H9 (cell line): ENCODE data around the gene WDR4. TPM values are rescaled to one million over a fixed set of nuclear protein-coding genes. Genes with fewer than 3 reads are reported as not detected.

Experiments
- DNase-seq: peaks from one replicate; pipeline ENCODE4 v3.0.0-alpha.2; 2017
- H2AFZ ChIP-seq: one replicate; pipeline ENCODE4 v1.6.1; 2013; ENCODE audit warnings: mild to moderate bottlenecking, low read length, control low read depth, moderate library complexity
- H2AK5ac ChIP-seq: 2 replicates; pipeline ENCODE4 v1.6.1; 2013; ENCODE audit warnings: low read length, control low read depth, mixed read lengths; ENCODE audit not compliant: insufficient read length
- H2BK120ac ChIP-seq: one replicate; pipeline ENCODE4 v1.6.1; 2013; ENCODE audit warnings: low read depth, mild to moderate bottlenecking, low read length, control low read depth, inconsistent platforms; ENCODE audit not compliant: poor library complexity, severe bottlenecking
- H2BK12ac ChIP-seq: 2 replicates; pipeline ENCODE4 v1.6.1; 2013; ENCODE audit warnings: low read length, control low read depth, mixed read lengths, low read depth; ENCODE audit not compliant: insufficient read length
- H2BK15ac ChIP-seq: 2 replicates; pipeline ENCODE4 v1.6.1; 2013; ENCODE audit warnings: low read depth, low read length, control low read depth
- H2BK20ac ChIP-seq: one replicate; pipeline ENCODE4 v1.6.1; 2013; ENCODE audit warnings: low read depth, mild to moderate bottlenecking, low read length, control low read depth, inconsistent platforms; ENCODE audit not compliant: poor library complexity, severe bottlenecking
- H2BK5ac ChIP-seq: 2 replicates; pipeline ENCODE4 v1.6.1; 2013; ENCODE audit warnings: low read length, control low read depth, mixed read lengths; ENCODE audit not compliant: insufficient read length
- H3K14ac ChIP-seq: 2 replicates; pipeline ENCODE4 v1.6.1; 2013; ENCODE audit warnings: low read length, control low read depth; ENCODE audit not compliant: insufficient read depth
- H3K18ac ChIP-seq: 2 replicates; pipeline ENCODE4 v1.6.1; 2013; ENCODE audit warnings: low read depth, mild to moderate bottlenecking, mixed read lengths, low read length, control low read depth; ENCODE audit not compliant: insufficient read length
- H3K23ac ChIP-seq: 2 replicates; pipeline ENCODE4 v1.6.1; 2013; ENCODE audit warnings: low read length, control low read depth, mixed read lengths, low read depth; ENCODE audit not compliant: insufficient read length
- H3K23me2 ChIP-seq: 2 replicates; pipeline ENCODE4 v1.6.1; 2013; ENCODE audit warnings: low read depth, mild to moderate bottlenecking, mixed read lengths, low read length, control low read depth; ENCODE audit not compliant: insufficient read length, poor library complexity, severe bottlenecking
- H3K27ac ChIP-seq: 2 replicates; pipeline ENCODE4 v1.5.1; 2013; ENCODE audit warnings: low read length, control low read depth, mixed read lengths, low read depth; ENCODE audit not compliant: insufficient read length
- H3K27me3 ChIP-seq: 2 replicates; pipeline ENCODE4 v1.6.1; 2013; ENCODE audit warnings: low read length, control low read depth, inconsistent platforms; ENCODE audit not compliant: insufficient read depth
- H3K4ac ChIP-seq: 2 replicates; pipeline ENCODE4 v1.6.1; 2013; ENCODE audit warnings: low read depth, mild to moderate bottlenecking, control low read depth, inconsistent platforms, low read length, moderate library complexity
- H3K4me1 ChIP-seq: 2 replicates; pipeline ENCODE4 v1.6.1; 2013; ENCODE audit warnings: low read length, control low read depth, inconsistent platforms; ENCODE audit not compliant: insufficient read depth
- H3K4me2 ChIP-seq: 2 replicates; pipeline ENCODE4 v1.6.1; 2013; ENCODE audit warnings: low read length, control low read depth, mixed read lengths; ENCODE audit not compliant: insufficient read length, insufficient read depth
- H3K56ac ChIP-seq: 2 replicates; pipeline ENCODE4 v1.6.1; 2013; ENCODE audit warnings: low read depth, mild to moderate bottlenecking, mixed read lengths, low read length, control low read depth; ENCODE audit not compliant: insufficient read length
- H3K79me1 ChIP-seq: 2 replicates; pipeline ENCODE4 v1.6.1; 2013; ENCODE audit warnings: low read depth, mild to moderate bottlenecking, moderate library complexity, low read length, control low read depth, inconsistent platforms; ENCODE audit not compliant: insufficient read depth, poor library complexity, severe bottlenecking
- H3K79me2 ChIP-seq: 2 replicates; pipeline ENCODE4 v1.6.1; 2013; ENCODE audit warnings: low read length, control low read depth, inconsistent platforms; ENCODE audit not compliant: insufficient read depth
- H3K9ac ChIP-seq: 2 replicates; pipeline ENCODE4 v1.6.1; 2013; ENCODE audit warnings: low read length, control low read depth, mixed read lengths; ENCODE audit not compliant: insufficient read length; ENCODE audit errors: extremely low read depth
- H3K9me3 ChIP-seq: one replicate; pipeline ENCODE4 v1.6.1; 2013; ENCODE audit warnings: low read depth, low read length, inconsistent platforms; ENCODE audit not compliant: control insufficient read depth
- H3T11ph ChIP-seq: one replicate; pipeline ENCODE4 v1.6.1; 2013; ENCODE audit warnings: mild to moderate bottlenecking, low read length, control low read depth, inconsistent platforms
- H4K20me1 ChIP-seq: one replicate; pipeline ENCODE4 v1.6.1; 2013; ENCODE audit not compliant: control insufficient read depth, insufficient read length, insufficient read depth
- H4K5ac ChIP-seq: 2 replicates; pipeline ENCODE4 v1.6.1; 2013; ENCODE audit warnings: low read depth, mild to moderate bottlenecking, mixed read lengths, low read length, control low read depth; ENCODE audit not compliant: insufficient read length
- H4K8ac ChIP-seq: replicated peaks from 2 replicates; pipeline ENCODE4 v1.6.1; 2013; ENCODE audit warnings: low read length, control low read depth, mixed read lengths, low read depth; ENCODE audit not compliant: insufficient read length
- H4K91ac ChIP-seq: 2 replicates; pipeline ENCODE4 v1.6.1; 2013; ENCODE audit warnings: low read depth, mild to moderate bottlenecking, moderate library complexity, mixed read lengths, low read length, control low read depth; ENCODE audit not compliant: insufficient read length
- H3K27ac Mint-ChIP-seq, 3 experiments: 2 replicates in 2 of 3; 3 replicates in 1 of 3; pipeline ENCODE4 v1.8.0; 2020 to 2021; ENCODE audit warnings: mixed read lengths in 3 of 3, mild to moderate bottlenecking in 1 of 3, moderate library complexity in 1 of 3
- H3K27me3 Mint-ChIP-seq: 2 replicates; pipeline ENCODE4 v1.8.0; 2021; ENCODE audit warnings: low read depth, mild to moderate bottlenecking, moderate library complexity, mixed read lengths
- H3K36me3 Mint-ChIP-seq, 3 experiments: 2 replicates in 2 of 3; 3 replicates in 1 of 3; pipeline ENCODE4 v1.8.0; 2020 to 2021; ENCODE audit warnings: low read depth in 3 of 3, mixed read lengths in 3 of 3; ENCODE audit not compliant: insufficient read depth in 1 of 3
- H3K4me1 Mint-ChIP-seq, 2 experiments: 2 replicates each; pipeline ENCODE4 v1.8.0; 2020; ENCODE audit warnings: mixed read lengths in 2 of 2
- H3K4me3 Mint-ChIP-seq, 2 experiments: 2 replicates in 1 of 2; 3 replicates in 1 of 2; pipeline ENCODE4 v1.8.0; 2020 to 2021; ENCODE audit warnings: mild to moderate bottlenecking in 2 of 2, mixed read lengths in 2 of 2, moderate library complexity in 1 of 2
- H3K9me3 Mint-ChIP-seq, 2 experiments: 2 replicates in 1 of 2; 3 replicates in 1 of 2; pipeline ENCODE4 v1.8.0; 2020; ENCODE audit warnings: mild to moderate bottlenecking in 2 of 2, mixed read lengths in 2 of 2, moderate library complexity in 1 of 2
- WGBS: extraction: QIAGEN DNeasy Blood & Tissue Kit; methylation state at CpG from one replicate; pipeline ENCODE4 v1.1.7; 2013; ENCODE audit warnings: missing lambda C conversion rate, low lambda C conversion rate, mixed read lengths; ENCODE audit not compliant: insufficient read length; ENCODE audit errors: extremely low coverage; 5-methylcytosine and 5-hydroxymethylcytosine counted together
- total RNA-seq: library from RNA; stranded (reverse); gene quantifications from 2 replicates; pipeline ENCODE4 v1.2.1, GENCODE V29; 2021
- TF ChIP-seq, protein P1 (sequence below): fragments of 200-600 bp; sonication (generic); conservative IDR thresholded peaks from 3 replicates; pipeline ENCODE4 v1.8.0; 2021; ENCODE audit warnings: antibody characterized with exemption, mild to moderate bottlenecking

Gene WDR4
- total RNA-seq, 1 experiment from 2014 or later = 54.4 TPM

DNA sequence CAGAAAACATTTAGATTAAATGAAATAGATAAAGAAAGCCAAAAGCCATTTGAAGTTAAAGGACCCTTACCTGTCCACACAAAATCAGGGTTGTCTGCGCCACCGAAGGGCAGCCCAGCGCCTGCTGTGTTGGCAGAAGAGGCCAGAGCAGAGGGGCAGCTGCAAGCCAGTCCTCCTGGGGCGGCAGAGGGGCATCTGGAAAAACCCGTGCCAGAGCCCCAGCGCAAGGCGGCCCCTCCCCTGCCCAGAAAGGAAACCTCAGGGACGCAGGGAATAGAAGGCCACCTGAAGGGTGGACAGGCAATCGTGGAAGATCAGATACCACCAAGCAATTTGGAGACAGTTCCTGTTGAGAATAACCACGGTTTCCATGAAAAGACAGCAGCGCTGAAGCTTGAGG, 24.5 kb upstream of the WDR4 start:
- H3K4me1 Mint-ChIP-seq = no peaks in the 10 kb centered on the region
- Histone ChIP-seq H3K4me2 (no peak overlapping the region), H3K79me2 (no peaks in the 10 kb centered on the region), H4K8ac (no peak overlapping the region), H3K18ac (no peak overlapping the region), H4K91ac (no peak overlapping the region), H3K27me3 (no peaks in the 10 kb centered on the region), H4K5ac (no peak overlapping the region), H3T11ph (no peak overlapping the region), H3K14ac (no peak overlapping the region), H3K56ac (no peak overlapping the region), H3K9ac (no peak overlapping the region), H2BK120ac (no peak overlapping the region), H3K4me1 (no peaks in the 10 kb centered on the region), H2BK15ac (no peak overlapping the region), H3K79me1 (no peaks in the 10 kb centered on the region), H3K4ac (no peak overlapping the region), H2AFZ (no peak overlapping the region), H2AK5ac (no peak overlapping the region), H3K23me2 (no peaks in the 10 kb centered on the region), H4K20me1 (no peaks in the 10 kb centered on the region), H2BK5ac (no peak overlapping the region), H3K23ac (no peak overlapping the region), H3K9me3 (peaks cover 5% of the 10 kb centered on the region), H2BK12ac (no peak overlapping the region), H3K27ac (no peak overlapping the region), H2BK20ac (no peak overlapping the region)
- H3K36me3 Mint-ChIP-seq = peaks cover 52 to 80% (median 59%) of the 10 kb centered on the region in 3 experiments
- TF ChIP-seq, protein P1, sequence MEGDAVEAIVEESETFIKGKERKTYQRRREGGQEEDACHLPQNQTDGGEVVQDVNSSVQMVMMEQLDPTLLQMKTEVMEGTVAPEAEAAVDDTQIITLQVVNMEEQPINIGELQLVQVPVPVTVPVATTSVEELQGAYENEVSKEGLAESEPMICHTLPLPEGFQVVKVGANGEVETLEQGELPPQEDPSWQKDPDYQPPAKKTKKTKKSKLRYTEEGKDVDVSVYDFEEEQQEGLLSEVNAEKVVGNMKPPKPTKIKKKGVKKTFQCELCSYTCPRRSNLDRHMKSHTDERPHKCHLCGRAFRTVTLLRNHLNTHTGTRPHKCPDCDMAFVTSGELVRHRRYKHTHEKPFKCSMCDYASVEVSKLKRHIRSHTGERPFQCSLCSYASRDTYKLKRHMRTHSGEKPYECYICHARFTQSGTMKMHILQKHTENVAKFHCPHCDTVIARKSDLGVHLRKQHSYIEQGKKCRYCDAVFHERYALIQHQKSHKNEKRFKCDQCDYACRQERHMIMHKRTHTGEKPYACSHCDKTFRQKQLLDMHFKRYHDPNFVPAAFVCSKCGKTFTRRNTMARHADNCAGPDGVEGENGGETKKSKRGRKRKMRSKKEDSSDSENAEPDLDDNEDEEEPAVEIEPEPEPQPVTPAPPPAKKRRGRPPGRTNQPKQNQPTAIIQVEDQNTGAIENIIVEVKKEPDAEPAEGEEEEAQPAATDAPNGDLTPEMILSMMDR = no peak
- no peak overlapping the region; a peak in 1 of 7 replicates for H3K27ac Mint-ChIP-seq
- no peak for DNase-seq
- no peak overlapping the region for H3K4me3 Mint-ChIP-seq
- peaks cover 9 to 13% of the 10 kb centered on the region in 2 experiments for H3K9me3 Mint-ChIP-seq
- no peaks in the 10 kb centered on the region for H3K27me3 Mint-ChIP-seq
- no CpG with 5 or more reads among the region's 11 CpGs for WGBS
